HL-60 (cell line): Measurements from ENCODE around the gene OTULINL.

Source experiments
- DNase-seq, 2 experiments: peaks; one replicate each; pipeline ENCODE4 v3.0.0-alpha.2; 2010 to 2020; ENCODE audit warnings: low read depth in 1 of 2, low spot score in 1 of 2
- H3K27ac ChIP-seq: fragments of 250-450 bp; sonication (Bioruptor Pico); replicated peaks from 2 replicates; pipeline ENCODE4 v1.5.1; 2020; ENCODE audit warnings: mild to moderate bottlenecking, moderate library complexity
- H3K27me3 ChIP-seq: fragments of 250-450 bp; sonication (Bioruptor Pico); 2 replicates; pipeline ENCODE4 v1.5.1; 2021; ENCODE audit warnings: mild to moderate bottlenecking, moderate library complexity; ENCODE audit not compliant: insufficient read depth, poor library complexity, severe bottlenecking
- H3K4me3 ChIP-seq: replicated peaks from 2 replicates; pipeline ENCODE4 v1.5.1; 2011; ENCODE audit warnings: mild to moderate bottlenecking, control low read depth, low read length; ENCODE audit not compliant: insufficient read depth
- GABPA ChIP-seq: IDR thresholded peaks from 2 replicates; pipeline ENCODE4 v1.6.1; 2012; ENCODE audit warnings: low read depth
- POLR2AphosphoS5 ChIP-seq: IDR thresholded peaks from 2 replicates; pipeline ENCODE4 v1.6.1; 2012; ENCODE audit warnings: low read depth
- SPI1 ChIP-seq: IDR thresholded peaks from 2 replicates; pipeline ENCODE4 v1.6.1; 2012; ENCODE audit warnings: low read depth, mild to moderate bottlenecking, borderline replicate concordance
- TF ChIP-seq, protein P1 (sequence below): IDR thresholded peaks from 2 replicates; pipeline ENCODE4 v1.6.1; 2012; ENCODE audit warnings: low read depth; ENCODE audit not compliant: insufficient replicate concordance
- TF ChIP-seq, protein P2 (sequence below): IDR thresholded peaks from one replicate; pipeline ENCODE4 v1.5.1; 2011; ENCODE audit warnings: low read length, control low read depth, inconsistent platforms; ENCODE audit not compliant: insufficient read depth

OTULINL gene

DNA sequence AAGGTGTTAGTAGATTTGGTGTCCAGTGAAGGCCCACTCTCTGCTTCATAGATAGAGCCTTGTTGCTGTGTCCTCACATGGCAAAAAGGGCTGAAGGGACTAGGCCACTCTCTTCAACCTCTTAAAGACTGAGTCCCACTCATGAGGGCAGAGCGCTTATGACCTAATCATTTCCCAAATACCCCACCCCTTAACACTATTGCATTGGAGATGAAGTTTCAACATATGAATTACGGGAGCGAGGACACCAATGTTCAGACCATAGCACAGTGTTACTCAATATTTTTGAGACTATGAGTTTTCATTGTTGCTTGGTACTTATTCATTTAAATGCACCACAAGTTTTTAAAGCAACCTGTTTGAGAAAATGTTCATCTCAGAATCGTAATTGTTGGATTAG is 8.8 kb upstream of the OTULINL start:
- TF ChIP-seq SPI1 (no peak), POLR2AphosphoS5 (no peak), GABPA (no peak)
- TF ChIP-seq, protein P1, sequence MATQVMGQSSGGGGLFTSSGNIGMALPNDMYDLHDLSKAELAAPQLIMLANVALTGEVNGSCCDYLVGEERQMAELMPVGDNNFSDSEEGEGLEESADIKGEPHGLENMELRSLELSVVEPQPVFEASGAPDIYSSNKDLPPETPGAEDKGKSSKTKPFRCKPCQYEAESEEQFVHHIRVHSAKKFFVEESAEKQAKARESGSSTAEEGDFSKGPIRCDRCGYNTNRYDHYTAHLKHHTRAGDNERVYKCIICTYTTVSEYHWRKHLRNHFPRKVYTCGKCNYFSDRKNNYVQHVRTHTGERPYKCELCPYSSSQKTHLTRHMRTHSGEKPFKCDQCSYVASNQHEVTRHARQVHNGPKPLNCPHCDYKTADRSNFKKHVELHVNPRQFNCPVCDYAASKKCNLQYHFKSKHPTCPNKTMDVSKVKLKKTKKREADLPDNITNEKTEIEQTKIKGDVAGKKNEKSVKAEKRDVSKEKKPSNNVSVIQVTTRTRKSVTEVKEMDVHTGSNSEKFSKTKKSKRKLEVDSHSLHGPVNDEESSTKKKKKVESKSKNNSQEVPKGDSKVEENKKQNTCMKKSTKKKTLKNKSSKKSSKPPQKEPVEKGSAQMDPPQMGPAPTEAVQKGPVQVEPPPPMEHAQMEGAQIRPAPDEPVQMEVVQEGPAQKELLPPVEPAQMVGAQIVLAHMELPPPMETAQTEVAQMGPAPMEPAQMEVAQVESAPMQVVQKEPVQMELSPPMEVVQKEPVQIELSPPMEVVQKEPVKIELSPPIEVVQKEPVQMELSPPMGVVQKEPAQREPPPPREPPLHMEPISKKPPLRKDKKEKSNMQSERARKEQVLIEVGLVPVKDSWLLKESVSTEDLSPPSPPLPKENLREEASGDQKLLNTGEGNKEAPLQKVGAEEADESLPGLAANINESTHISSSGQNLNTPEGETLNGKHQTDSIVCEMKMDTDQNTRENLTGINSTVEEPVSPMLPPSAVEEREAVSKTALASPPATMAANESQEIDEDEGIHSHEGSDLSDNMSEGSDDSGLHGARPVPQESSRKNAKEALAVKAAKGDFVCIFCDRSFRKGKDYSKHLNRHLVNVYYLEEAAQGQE, result no peak
- TF ChIP-seq, protein P2, sequence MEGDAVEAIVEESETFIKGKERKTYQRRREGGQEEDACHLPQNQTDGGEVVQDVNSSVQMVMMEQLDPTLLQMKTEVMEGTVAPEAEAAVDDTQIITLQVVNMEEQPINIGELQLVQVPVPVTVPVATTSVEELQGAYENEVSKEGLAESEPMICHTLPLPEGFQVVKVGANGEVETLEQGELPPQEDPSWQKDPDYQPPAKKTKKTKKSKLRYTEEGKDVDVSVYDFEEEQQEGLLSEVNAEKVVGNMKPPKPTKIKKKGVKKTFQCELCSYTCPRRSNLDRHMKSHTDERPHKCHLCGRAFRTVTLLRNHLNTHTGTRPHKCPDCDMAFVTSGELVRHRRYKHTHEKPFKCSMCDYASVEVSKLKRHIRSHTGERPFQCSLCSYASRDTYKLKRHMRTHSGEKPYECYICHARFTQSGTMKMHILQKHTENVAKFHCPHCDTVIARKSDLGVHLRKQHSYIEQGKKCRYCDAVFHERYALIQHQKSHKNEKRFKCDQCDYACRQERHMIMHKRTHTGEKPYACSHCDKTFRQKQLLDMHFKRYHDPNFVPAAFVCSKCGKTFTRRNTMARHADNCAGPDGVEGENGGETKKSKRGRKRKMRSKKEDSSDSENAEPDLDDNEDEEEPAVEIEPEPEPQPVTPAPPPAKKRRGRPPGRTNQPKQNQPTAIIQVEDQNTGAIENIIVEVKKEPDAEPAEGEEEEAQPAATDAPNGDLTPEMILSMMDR, result no peak
- Histone ChIP-seq H3K4me3 (no peak overlapping the region), H3K27me3 (no peaks in the 10 kb centered on the region), H3K27ac (peak overlapping the region; percentile 41)
- DNase-seq, result no peak

DNA sequence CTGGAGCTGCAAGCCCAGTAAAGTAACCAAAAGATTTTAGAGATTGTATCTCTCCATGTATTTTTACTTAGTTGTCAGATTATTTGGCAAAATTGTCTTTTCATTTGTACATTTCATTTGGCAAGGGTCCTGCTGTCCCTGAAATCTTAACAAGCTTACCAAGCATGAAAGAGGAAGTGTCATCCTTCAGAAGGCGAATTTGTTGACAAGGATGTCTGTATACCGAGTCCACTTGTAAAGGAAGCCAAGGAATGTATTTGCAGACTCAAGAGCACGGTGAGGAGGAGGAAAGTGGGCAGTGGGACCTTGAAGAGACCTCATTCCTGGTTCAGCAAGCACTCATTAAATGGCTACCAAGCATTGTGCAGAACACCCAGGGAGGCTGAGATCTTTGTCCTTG is 7.5 kb upstream of the OTULINL start:
- Histone ChIP-seq H3K27me3 (no peaks in the 10 kb centered on the region), H3K4me3 (no peak overlapping the region), H3K27ac (peak overlapping the region; percentile 38; the same call in 1 of the 2 replicates)
- peak in 1 of 2 experiments; percentile 42 for DNase-seq
- TF ChIP-seq, protein P1, result no peak
- TF ChIP-seq SPI1 (peak; percentile 97), GABPA (no peak), POLR2AphosphoS5 (no peak)
- TF ChIP-seq, protein P2, result no peak

GRCh38 chr5:14574891-14575508 is 6.6 kb upstream of the OTULINL start:
- Histone ChIP-seq H3K27me3 (no peaks in the 10 kb centered on the region), H3K27ac (peak overlapping the region; percentile 38), H3K4me3 (no peak overlapping the region)
- peak; percentile 83 to 87 for DNase-seq
- TF ChIP-seq, protein P2, result no peak
- TF ChIP-seq POLR2AphosphoS5, result 0 out of 2 replicates have a peak, but pooled peaks have one; percentile 43
- TF ChIP-seq, protein P1, result no peak
- peak; percentile 79; the same call in 1 of the 2 replicates for TF ChIP-seq SPI1
- TF ChIP-seq GABPA, result no peak
